BLaER1 treated with 17β-estradiol and CSF1 and Interleukin-3, amounts not matched to agents 10 nM and 100 nM (cell line): Measurements from ENCODE around the gene EFNA1.
A peak's percentile ranks its signal among the peaks of the same experiment; 100 is the strongest.

Source experiments
- H3K27ac ChIP-seq, 11 experiments: shearing (Covaris generic); formaldehyde crosslinking; 2 replicates each; pipeline ENCODE4 v1.8.1; 2022
- H3K27me3 ChIP-seq, 11 experiments: shearing (Covaris generic); formaldehyde crosslinking; 2 replicates each; pipeline ENCODE4 v1.8.1; 2022
- H3K36me3 ChIP-seq, 11 experiments: shearing (Covaris generic); formaldehyde crosslinking; 2 replicates each; pipeline ENCODE4 v1.8.1; 2022
- H3K4me1 ChIP-seq, 10 experiments: shearing (Covaris generic); formaldehyde crosslinking; 2 replicates each; pipeline ENCODE4 v1.8.1; 2022
- H3K4me2 ChIP-seq, 11 experiments: shearing (Covaris generic); formaldehyde crosslinking; 2 replicates each; pipeline ENCODE4 v1.8.1; 2022
- H3K4me3 ChIP-seq, 10 experiments: shearing (Covaris generic); formaldehyde crosslinking; 2 replicates each; pipeline ENCODE4 v1.8.1; 2022
- H3K9ac ChIP-seq, 11 experiments: shearing (Covaris generic); formaldehyde crosslinking; 2 replicates each; pipeline ENCODE4 v1.8.1; 2022
- H3K9me3 ChIP-seq, 11 experiments: shearing (Covaris generic); formaldehyde crosslinking; replicated peaks in 1 of 11; 2 replicates each; pipeline ENCODE4 v1.8.1; 2022
- H4K20me1 ChIP-seq, 11 experiments: shearing (Covaris generic); formaldehyde crosslinking; 2 replicates each; pipeline ENCODE4 v1.8.1; 2022
- Cebpa-rat ChIP-seq, 11 experiments: shearing (Covaris generic); IDR thresholded peaks; 2 replicates each; pipeline ENCODE4 v1.8.1; 2022

EFNA1 gene

GRCh38 chr1:155104605-155105534 is 22.8 kb upstream of the EFNA1 start:
- H3K9me3 ChIP-seq: no peaks in the 10 kb centered on the region
- no peaks in the 10 kb centered on the region for H3K27me3 ChIP-seq
- H3K27ac ChIP-seq: no peak overlapping the region
- H3K4me1 ChIP-seq: peaks cover 31 to 70% (median 55%) of the 10 kb centered on the region in 10 experiments
- H3K4me3 ChIP-seq: no peak overlapping the region
- no peak overlapping the region for H3K9ac ChIP-seq
- H3K4me2 ChIP-seq: peak overlapping the region in 5 of 11 experiments; percentile 20 to 81 (median 66); a peak in 8 of 22 replicates
- no peak for TF ChIP-seq Cebpa-rat (IDR thresholded peaks at IDR 0.05)
- H4K20me1 ChIP-seq: peaks cover 0 to 4% (median 0%) of the 10 kb centered on the region in 11 experiments; a peak in 1 of 22 replicates
- no peaks in the 10 kb centered on the region for H3K36me3 ChIP-seq

- no peak for TF ChIP-seq Cebpa-rat (IDR thresholded peaks at IDR 0.05)
- Histone ChIP-seq H3K4me1 (peaks cover 31 to 63% (median 51%) of the 10 kb centered on the region in 10 experiments), H4K20me1 (peaks cover 0 to 4% (median 0%) of the 10 kb centered on the region in 11 experiments; a peak in 1 of 22 replicates)
Measured at GRCh38 chr1:155105604-155106011, 22.1 kb upstream of the EFNA1 start.

GRCh38 chr1:155106862-155107261 is 20.8 kb upstream of the EFNA1 start:
- H4K20me1 ChIP-seq: peaks cover 0 to 2% (median 0%) of the 10 kb centered on the region in 11 experiments; a peak in 1 of 22 replicates
- peaks cover 31 to 59% (median 53%) of the 10 kb centered on the region in 10 experiments for H3K4me1 ChIP-seq
- no peaks in the 10 kb centered on the region; a peak in 1 of 22 replicates for H3K27me3 ChIP-seq
- H3K27ac ChIP-seq: no peak overlapping the region
- TF ChIP-seq Cebpa-rat (IDR thresholded peaks at IDR 0.05): no peak
- peak overlapping the region in 10 of 11 experiments; percentile 4 to 67 (median 35); a peak in 15 of 22 replicates for H3K4me2 ChIP-seq
- H3K9ac ChIP-seq: no peak overlapping the region
- H3K36me3 ChIP-seq: no peaks in the 10 kb centered on the region
- no peaks in the 10 kb centered on the region for H3K9me3 ChIP-seq
- H3K4me3 ChIP-seq: no peak overlapping the region

More at GRCh38 chr1:155105604-155106011, 22.1 kb upstream of the EFNA1 start:
- Histone ChIP-seq H3K4me3 (no peak overlapping the region), H3K27me3 (no peaks in the 10 kb centered on the region; a peak in 1 of 22 replicates), H3K4me2 (peak overlapping the region in 2 of 11 experiments; percentile 12 to 71; a peak in 3 of 22 replicates), H3K9me3 (no peaks in the 10 kb centered on the region), H3K27ac (no peak overlapping the region), H3K36me3 (no peaks in the 10 kb centered on the region), H3K9ac (no peak overlapping the region)

- no peaks in the 10 kb centered on the region for H4K20me1 ChIP-seq
- peaks cover 31 to 59% (median 50%) of the 10 kb centered on the region in 10 experiments for H3K4me1 ChIP-seq
- H3K4me2 ChIP-seq: peak overlapping the region in 9 of 11 experiments; percentile 4 to 67 (median 36); a peak in 14 of 22 replicates
- no peak overlapping the region for H3K27ac ChIP-seq
- H3K27me3 ChIP-seq: no peaks in the 10 kb centered on the region; a peak in 1 of 22 replicates
- H3K9ac ChIP-seq: no peak overlapping the region; a peak in 1 of 22 replicates
- H3K4me3 ChIP-seq: no peak overlapping the region
- no peak for TF ChIP-seq Cebpa-rat (IDR thresholded peaks at IDR 0.05)
- no peaks in the 10 kb centered on the region for H3K36me3 ChIP-seq
- no peaks in the 10 kb centered on the region for H3K9me3 ChIP-seq
Measured at GRCh38 chr1:155107309-155108264, 20.1 kb upstream of the EFNA1 start.

- Histone ChIP-seq H4K20me1 (no peaks in the 10 kb centered on the region), H3K4me3 (no peak overlapping the region), H3K27ac (no peak overlapping the region), H3K27me3 (no peaks in the 10 kb centered on the region; a peak in 1 of 22 replicates), H3K36me3 (no peaks in the 10 kb centered on the region), H3K4me2 (peak overlapping the region in 6 of 11 experiments; percentile 3 to 36 (median 34); a peak in 8 of 22 replicates), H3K4me1 (peaks cover 26 to 58% (median 50%) of the 10 kb centered on the region in 10 experiments), H3K9ac (no peak overlapping the region), H3K9me3 (no peaks in the 10 kb centered on the region)
- no peak for TF ChIP-seq Cebpa-rat (IDR thresholded peaks at IDR 0.05)
Measured at GRCh38 chr1:155108296-155108695, 19.4 kb upstream of the EFNA1 start.

GRCh38 chr1:155110381-155110780 is 17.3 kb upstream of the EFNA1 start:
- H3K4me3 ChIP-seq: no peak overlapping the region
- no peaks in the 10 kb centered on the region; a peak in 1 of 22 replicates for H3K27me3 ChIP-seq
- no peaks in the 10 kb centered on the region for H3K9me3 ChIP-seq
- TF ChIP-seq Cebpa-rat (IDR thresholded peaks at IDR 0.05): no peak
- no peaks in the 10 kb centered on the region for H3K36me3 ChIP-seq
- peaks cover 5 to 59% (median 47%) of the 10 kb centered on the region in 10 experiments; a peak in 18 of 20 replicates for H3K4me1 ChIP-seq
- H3K4me2 ChIP-seq: peak overlapping the region in 1 of 11 experiments; percentile 7; a peak in 2 of 22 replicates
- no peak overlapping the region for H3K9ac ChIP-seq
- no peaks in the 10 kb centered on the region for H4K20me1 ChIP-seq
- H3K27ac ChIP-seq: no peak overlapping the region

- Histone ChIP-seq H3K36me3 (no peaks in the 10 kb centered on the region), H3K9me3 (no peaks in the 10 kb centered on the region), H3K9ac (no peak overlapping the region), H4K20me1 (no peaks in the 10 kb centered on the region), H3K4me3 (no peak overlapping the region), H3K27me3 (no peaks in the 10 kb centered on the region; a peak in 1 of 22 replicates), H3K4me2 (peak overlapping the region in 3 of 11 experiments; percentile 4 to 17 (median 7); a peak in 4 of 22 replicates), H3K4me1 (peaks cover under 1 to 59% (median 47%) of the 10 kb centered on the region in 10 experiments; a peak in 17 of 20 replicates), H3K27ac (no peak overlapping the region)
- no peak for TF ChIP-seq Cebpa-rat (IDR thresholded peaks at IDR 0.05)
Measured at GRCh38 chr1:155110826-155111225, 16.9 kb upstream of the EFNA1 start.

GRCh38 chr1:155113450-155113980 is 14.2 kb upstream of the EFNA1 start:
- H3K4me1 ChIP-seq: peaks cover 7 to 48% (median 38%) of the 10 kb centered on the region in 10 experiments; a peak in 16 of 20 replicates
- no peak overlapping the region for H3K27ac ChIP-seq
- H3K4me2 ChIP-seq: peak overlapping the region in 8 of 11 experiments; percentile 26 to 88 (median 62); a peak in 15 of 22 replicates
- H3K27me3 ChIP-seq: no peaks in the 10 kb centered on the region; a peak in 1 of 22 replicates
- H3K4me3 ChIP-seq: no peak overlapping the region
- H3K9me3 ChIP-seq: no peaks in the 10 kb centered on the region
- no peaks in the 10 kb centered on the region for H4K20me1 ChIP-seq
- no peak for TF ChIP-seq Cebpa-rat (IDR thresholded peaks at IDR 0.05)
- H3K9ac ChIP-seq: peak overlapping the region in 2 of 11 experiments; percentile 4 to 28; a peak in 2 of 22 replicates
- no peaks in the 10 kb centered on the region for H3K36me3 ChIP-seq
